RWPE1 (cell line): ENCODE measurements around the gene PHOX2A.
A peak's percentile ranks its signal among the peaks of the same experiment; 100 is the strongest.

Experiments
- CTCF ChIA-PET: fragments of 350-600 bp; sonication (Branson Sonifier 250); formaldehyde crosslinking; extraction: SDS; loops from one replicate; lab custom pipeline; 2021; lab: Yijun Ruan, JAX
- POLR2A ChIA-PET: fragments of 400-600 bp; formaldehyde crosslinking; extraction: SDS; loops from one replicate; lab custom pipeline; 2020; ENCODE audit warnings: antibody characterized with exemption; ENCODE audit not compliant: low non-redundant PET; lab: Yijun Ruan, JAX
- DNase-seq: peaks from one replicate; pipeline ENCODE4 v3.0.0; 2012; ENCODE audit warnings: low spot score
- H3K27ac ChIP-seq: fragments of 450-650 bp; 2 replicates; pipeline ENCODE4 v1.5.1; 2017
- TF ChIP-seq, protein P1 (sequence below): fragments of 450-650 bp; conservative IDR thresholded peaks from 2 replicates; pipeline ENCODE4 v1.5.1; 2017; ENCODE audit warnings: low read depth, mild to moderate bottlenecking

The PHOX2A gene

DNA sequence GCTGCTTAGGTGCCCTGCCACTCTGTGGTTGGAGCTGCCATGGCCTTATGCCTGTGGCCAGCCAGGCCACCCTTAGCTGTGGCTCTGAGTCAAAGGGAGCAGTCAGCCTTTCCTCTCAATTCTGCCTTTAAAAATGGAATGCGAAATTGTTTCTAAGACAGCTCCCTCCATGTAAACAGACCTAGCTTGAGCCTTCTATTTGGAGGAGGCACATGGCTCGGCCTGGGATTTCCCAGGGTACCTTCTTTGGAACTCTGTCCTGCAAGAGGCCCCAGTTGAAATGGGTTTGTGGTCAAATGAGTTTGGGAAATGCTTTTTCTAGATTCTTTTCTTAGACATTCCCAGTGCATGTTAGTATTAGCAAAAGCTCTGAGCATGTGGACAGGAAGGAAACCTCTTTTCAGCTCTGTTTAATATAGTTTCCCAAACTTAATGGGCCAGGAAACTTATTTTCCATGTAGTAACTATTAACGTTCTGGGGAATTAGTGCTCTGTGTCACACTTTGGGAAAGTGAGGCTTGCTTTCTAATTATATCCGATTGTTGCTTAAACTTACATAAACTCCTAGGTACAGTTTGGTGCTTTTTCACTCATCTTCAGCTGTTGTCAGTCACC, 7.8 kb downstream of the PHOX2A start:
- DNase-seq: no peak
- TF ChIP-seq, protein P1, sequence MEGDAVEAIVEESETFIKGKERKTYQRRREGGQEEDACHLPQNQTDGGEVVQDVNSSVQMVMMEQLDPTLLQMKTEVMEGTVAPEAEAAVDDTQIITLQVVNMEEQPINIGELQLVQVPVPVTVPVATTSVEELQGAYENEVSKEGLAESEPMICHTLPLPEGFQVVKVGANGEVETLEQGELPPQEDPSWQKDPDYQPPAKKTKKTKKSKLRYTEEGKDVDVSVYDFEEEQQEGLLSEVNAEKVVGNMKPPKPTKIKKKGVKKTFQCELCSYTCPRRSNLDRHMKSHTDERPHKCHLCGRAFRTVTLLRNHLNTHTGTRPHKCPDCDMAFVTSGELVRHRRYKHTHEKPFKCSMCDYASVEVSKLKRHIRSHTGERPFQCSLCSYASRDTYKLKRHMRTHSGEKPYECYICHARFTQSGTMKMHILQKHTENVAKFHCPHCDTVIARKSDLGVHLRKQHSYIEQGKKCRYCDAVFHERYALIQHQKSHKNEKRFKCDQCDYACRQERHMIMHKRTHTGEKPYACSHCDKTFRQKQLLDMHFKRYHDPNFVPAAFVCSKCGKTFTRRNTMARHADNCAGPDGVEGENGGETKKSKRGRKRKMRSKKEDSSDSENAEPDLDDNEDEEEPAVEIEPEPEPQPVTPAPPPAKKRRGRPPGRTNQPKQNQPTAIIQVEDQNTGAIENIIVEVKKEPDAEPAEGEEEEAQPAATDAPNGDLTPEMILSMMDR: no peak
- CTCF ChIA-PET: interaction anchor here (0.5 to 1.4 kb wide), 3 partner anchors 198 to 211 kb away, joined by 3 to 6 read pairs (median 6); partner anchors contain the start of gene CLPB
- peak overlapping the region; percentile 62 for H3K27ac ChIP-seq
- POLR2A ChIA-PET: interaction anchor here (0.8 kb wide), 1 partner anchor 13 kb away, joined by 3 read pairs; no protein-coding TSS in a partner anchor

DNA sequence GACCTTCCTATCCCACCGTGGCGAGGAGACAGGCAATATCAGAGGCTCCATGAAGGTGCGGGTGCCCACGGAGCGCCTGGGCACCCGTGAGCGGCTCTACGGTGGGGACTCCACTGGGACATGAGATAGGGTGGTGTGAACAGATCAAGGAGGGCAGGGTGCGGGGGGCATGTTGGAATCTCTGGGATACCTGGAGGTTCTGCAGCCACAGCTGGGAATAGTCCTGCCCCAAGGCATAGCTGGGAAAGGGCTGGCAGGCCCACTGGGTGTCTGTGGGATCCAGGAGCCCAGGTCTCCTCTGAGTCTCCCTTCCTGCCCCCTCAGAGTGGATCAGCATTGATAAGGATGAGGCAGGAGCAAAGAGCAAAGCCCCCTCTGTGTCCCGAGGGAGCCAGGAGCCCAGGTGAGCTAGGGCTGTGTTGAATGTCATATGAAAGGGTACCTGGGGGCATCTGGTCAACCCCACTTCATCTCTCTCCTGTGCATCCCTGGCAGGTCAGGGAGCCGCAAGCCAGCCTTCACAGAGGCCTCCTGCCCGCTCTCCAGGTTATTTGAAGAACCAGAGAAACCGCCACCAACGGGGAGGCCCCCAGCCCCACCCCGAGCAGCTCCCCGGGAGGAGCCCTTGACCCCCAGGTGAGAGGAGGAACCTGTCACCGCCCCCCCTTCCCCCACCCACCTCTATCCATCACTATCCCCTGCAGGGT, 8.5 kb downstream of the PHOX2A start:
- TF ChIP-seq, protein P1: no peak
- CTCF ChIA-PET: interaction anchor here (0.9 to 1.4 kb wide), 2 partner anchors 198 to 210 kb away, joined by 6 read pairs; no protein-coding TSS in a partner anchor
- H3K27ac ChIP-seq: peak overlapping the region; percentile 62
- no peak for DNase-seq
- POLR2A ChIA-PET: interaction anchor here (0.8 kb wide), 1 partner anchor 12 kb away, joined by 3 read pairs; no protein-coding TSS in a partner anchor

DNA sequence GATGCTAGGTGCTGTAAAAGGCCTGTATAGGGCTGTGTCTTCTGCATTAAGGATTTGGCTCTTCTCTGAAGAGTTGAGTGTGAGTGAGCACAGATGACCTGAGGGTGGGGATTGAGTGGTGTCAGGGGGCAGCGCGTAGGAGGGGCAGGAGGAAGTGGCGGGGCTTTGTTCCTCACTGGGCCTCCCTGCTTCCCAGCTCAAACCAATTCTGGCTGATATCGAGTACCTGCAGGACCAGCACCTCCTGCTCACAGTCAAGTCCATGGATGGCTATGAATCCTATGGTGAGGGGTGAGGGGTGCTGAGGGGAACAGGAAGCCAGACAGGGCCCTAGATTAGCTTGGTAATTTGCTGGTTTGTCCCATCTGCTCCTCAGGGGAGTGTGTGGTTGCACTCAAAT, 9.1 kb downstream of the PHOX2A start:
- ChIA-PET CTCF (no interaction called here), POLR2A (no interaction called here)
- DNase-seq: no peak
- TF ChIP-seq, protein P1: no peak
- peak overlapping the region; percentile 62 for H3K27ac ChIP-seq

DNA sequence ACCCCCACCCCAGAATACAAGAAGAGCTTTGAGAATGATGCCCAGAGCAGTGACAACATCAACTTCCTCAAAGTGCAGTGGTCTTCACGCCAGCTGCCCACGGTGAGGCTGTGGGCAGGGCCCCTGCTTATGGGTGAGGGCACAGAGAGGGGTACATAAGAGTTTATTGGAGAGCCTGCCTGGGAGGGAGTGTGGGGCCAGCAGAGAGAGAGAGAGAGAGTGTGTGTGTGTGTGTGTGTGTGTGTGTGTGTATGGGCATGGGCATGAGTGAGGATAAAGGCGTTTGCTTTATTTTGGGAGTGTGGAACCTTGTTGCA, 9.5 kb downstream of the PHOX2A start:
- peak overlapping the region; percentile 62 for H3K27ac ChIP-seq
- TF ChIP-seq, protein P1: no peak
- DNase-seq: no peak
- POLR2A ChIA-PET: no interaction called here
- CTCF ChIA-PET: no interaction called here

DNA sequence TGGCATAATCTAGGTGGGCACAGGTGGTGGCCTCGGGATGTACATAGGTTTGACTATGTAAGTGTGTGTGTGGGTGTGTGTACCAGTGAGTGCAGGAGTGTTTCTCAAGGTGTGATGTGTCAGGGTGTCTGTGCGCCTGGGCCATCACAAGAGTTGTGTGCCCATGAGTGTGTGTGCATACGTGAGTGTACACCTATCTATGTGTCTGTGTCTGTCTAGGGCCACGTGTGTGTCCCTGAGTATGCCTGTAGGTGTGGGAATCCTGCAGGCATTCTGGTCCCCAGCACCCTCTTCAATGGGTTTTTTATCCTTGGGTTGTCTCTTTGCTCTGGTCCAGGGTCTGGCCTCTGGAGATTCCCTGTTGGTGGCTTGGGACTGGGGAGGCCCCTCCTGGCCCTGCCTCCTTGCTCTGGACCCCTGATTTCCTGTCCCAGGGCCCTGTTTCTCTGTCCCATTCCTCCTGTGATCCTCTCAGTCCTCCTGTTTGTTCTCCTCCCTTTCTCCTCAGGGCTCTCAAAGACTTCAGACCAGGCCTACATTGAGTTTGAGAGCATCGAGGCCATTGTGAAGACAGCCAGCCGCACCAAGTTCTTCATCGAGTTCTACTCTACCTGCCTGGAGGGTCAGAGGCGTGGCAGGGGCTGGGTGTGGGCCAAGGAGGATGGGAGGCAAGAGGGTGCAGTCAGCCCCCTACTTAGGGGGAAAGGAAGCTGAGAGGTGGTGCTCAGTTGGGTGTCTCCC, 10.0 kb downstream of the PHOX2A start:
- DNase-seq: no peak
- ChIA-PET POLR2A (no interaction called here), CTCF (no interaction called here)
- H3K27ac ChIP-seq: peak overlapping the region; percentile 62
- TF ChIP-seq, protein P1: no peak

DNA sequence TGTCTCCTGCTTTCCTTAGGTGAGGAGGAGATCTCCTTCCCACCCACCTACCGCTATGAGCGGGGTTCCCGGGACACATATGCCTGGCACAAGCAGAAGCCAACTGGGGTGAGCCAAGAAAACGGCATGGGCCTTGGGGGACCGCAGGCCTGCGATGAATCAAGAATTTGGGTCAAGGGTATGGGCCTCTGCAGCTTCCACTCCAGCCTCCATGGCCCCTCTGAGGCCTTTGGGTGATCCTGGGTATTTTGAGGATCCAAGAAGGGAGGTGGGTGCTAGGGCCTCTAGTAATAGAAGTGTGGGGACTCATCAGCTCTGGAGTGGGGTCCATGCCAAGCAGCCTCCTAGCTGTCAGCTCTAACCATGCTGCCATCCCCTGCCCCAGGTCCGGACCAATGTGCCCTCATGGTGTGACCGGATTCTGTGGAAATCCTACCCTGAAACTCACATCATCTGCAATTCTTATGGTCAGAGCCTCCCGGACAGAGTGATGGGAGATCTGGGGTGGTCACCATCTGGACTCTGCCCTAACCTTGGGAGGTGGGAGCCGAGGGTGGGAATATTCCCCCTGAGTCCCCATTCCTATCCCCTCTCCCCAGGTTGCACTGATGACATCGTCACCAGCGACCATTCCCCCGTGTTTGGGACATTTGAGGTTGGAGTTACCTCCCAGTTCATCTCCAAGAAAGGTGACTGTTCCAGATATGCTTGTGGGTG, 10.8 kb downstream of the PHOX2A start:
- no peak for DNase-seq
- TF ChIP-seq, protein P1: no peak
- H3K27ac ChIP-seq: peak overlapping the region; percentile 62
- ChIA-PET POLR2A (no interaction called here), CTCF (interaction anchor here (0.7 kb wide), 1 partner anchor 155 kb away, joined by 6 read pairs; no protein-coding TSS in a partner anchor)
